HEK293 (cell line): Measurements from ENCODE around the gene PADI2.

ENCODE experiments used
- CTCF ChIA-PET: fragments of 350-600 bp; formaldehyde crosslinking; extraction: SDS; loops from one replicate; lab custom pipeline; 2021; ENCODE audit warnings: antibody characterized with exemption; lab: Yijun Ruan, JAX
- POLR2A ChIA-PET: fragments of 300-600 bp; formaldehyde crosslinking; extraction: SDS; loops from one replicate; lab custom pipeline; 2020; ENCODE audit warnings: antibody characterized with exemption, inconsistent platforms; lab: Yijun Ruan, JAX
- H3K27ac ChIP-seq: fragments of 200-500 bp; sonication (Bioruptor generic); 2 replicates; pipeline ENCODE4 v1.5.1; 2014; ENCODE audit warnings: low read depth, low read length, control low read depth, inconsistent platforms; ENCODE audit errors: extremely low read depth
- H3K36me3 ChIP-seq, 2 experiments: fragments of 200-500 bp in 1 of 2; sonication (Bioruptor generic) in 1 of 2; 1 replicate in 1 of 2; 2 replicates in 1 of 2; pipeline ENCODE4 v1.5.1; 2014 to 2017; ENCODE audit warnings: inconsistent platforms in 2 of 2, low read length in 2 of 2; ENCODE audit not compliant: control insufficient read depth in 2 of 2, insufficient read depth in 1 of 2
- H3K4me1 ChIP-seq: fragments of 200-500 bp; sonication (Bioruptor generic); 2 replicates; pipeline ENCODE4 v1.5.1; 2014; ENCODE audit warnings: mild to moderate bottlenecking, low read length, inconsistent platforms; ENCODE audit not compliant: control insufficient read depth, insufficient read depth
- H3K4me3 ChIP-seq: 2 replicates; pipeline ENCODE4 v1.5.1; 2011; ENCODE audit warnings: low read depth, mild to moderate bottlenecking, control low read depth, low read length, moderate library complexity
- H3K9me3 ChIP-seq: fragments of 200-500 bp; sonication (Bioruptor generic); 2 replicates; pipeline ENCODE4 v1.5.1; 2014; ENCODE audit warnings: low read depth, low read length, inconsistent platforms; ENCODE audit not compliant: control insufficient read depth, insufficient read depth
- ATF2 ChIP-seq: fragments of 450-650 bp; formaldehyde crosslinking; IDR thresholded peaks from 2 replicates; pipeline ENCODE4 v1.5.1; 2016; ENCODE audit warnings: missing biosample characterization, missing genetic modification characterization, low read depth
- CTCF ChIP-seq: fragments of 450-650 bp; formaldehyde crosslinking; IDR thresholded peaks from 2 replicates; pipeline ENCODE4 v1.5.1; 2016; ENCODE audit warnings: missing biosample characterization, missing genetic modification characterization
- EGR2 ChIP-seq: fragments of 450-650 bp; formaldehyde crosslinking; IDR thresholded peaks from 2 replicates; pipeline ENCODE4 v1.5.1; 2016; ENCODE audit warnings: low read depth, missing biosample characterization, missing genetic modification characterization
- GLIS1 ChIP-seq: fragments of 450-650 bp; formaldehyde crosslinking; IDR thresholded peaks from 2 replicates; pipeline ENCODE4 v1.5.1; 2016; ENCODE audit warnings: missing biosample characterization, missing genetic modification characterization
- GLIS2 ChIP-seq: fragments of 450-650 bp; formaldehyde crosslinking; IDR thresholded peaks from 2 replicates; pipeline ENCODE4 v1.5.1; 2016; ENCODE audit warnings: missing biosample characterization, missing genetic modification characterization
- KLF1 ChIP-seq: fragments of 450-650 bp; formaldehyde crosslinking; IDR thresholded peaks from 2 replicates; pipeline ENCODE4 v1.5.1; 2016; ENCODE audit warnings: missing biosample characterization, missing genetic modification characterization
- KLF17 ChIP-seq: fragments of 450-650 bp; formaldehyde crosslinking; IDR thresholded peaks from 2 replicates; pipeline ENCODE4 v1.5.1; 2016; ENCODE audit warnings: missing biosample characterization, missing genetic modification characterization
- KLF7 ChIP-seq: fragments of 450-650 bp; formaldehyde crosslinking; IDR thresholded peaks from 2 replicates; pipeline ENCODE4 v1.5.1; 2016; ENCODE audit warnings: missing biosample characterization, missing genetic modification characterization, borderline replicate concordance
- PATZ1 ChIP-seq: fragments of 450-650 bp; formaldehyde crosslinking; IDR thresholded peaks from 2 replicates; pipeline ENCODE4 v1.5.1; 2016; ENCODE audit warnings: missing biosample characterization, missing genetic modification characterization
- SP2 ChIP-seq: fragments of 450-650 bp; formaldehyde crosslinking; IDR thresholded peaks from 2 replicates; pipeline ENCODE4 v1.5.1; 2016; ENCODE audit warnings: missing biosample characterization, missing genetic modification characterization
- ZBTB48 ChIP-seq: fragments of 450-650 bp; formaldehyde crosslinking; IDR thresholded peaks from 2 replicates; pipeline ENCODE4 v1.5.1; 2016; ENCODE audit warnings: missing biosample characterization, missing genetic modification characterization
- ZFHX2 ChIP-seq: fragments of 450-650 bp; formaldehyde crosslinking; conservative IDR thresholded peaks from 2 replicates; pipeline ENCODE4 v1.5.1; 2016; ENCODE audit warnings: missing biosample characterization, missing genetic modification characterization
- ZFP41 ChIP-seq: fragments of 450-650 bp; formaldehyde crosslinking; IDR thresholded peaks from 2 replicates; pipeline ENCODE4 v1.5.1; 2016; ENCODE audit warnings: missing biosample characterization, missing genetic modification characterization, borderline replicate concordance
- ZIC2 ChIP-seq: fragments of 450-650 bp; formaldehyde crosslinking; IDR thresholded peaks from 2 replicates; pipeline ENCODE4 v1.5.1; 2016; ENCODE audit warnings: missing biosample characterization, missing genetic modification characterization
- ZNF10 ChIP-seq: fragments of 450-650 bp; formaldehyde crosslinking; IDR thresholded peaks from 2 replicates; pipeline ENCODE4 v1.5.1; 2017; ENCODE audit warnings: missing biosample characterization, missing genetic modification characterization
- ZNF157 ChIP-seq: fragments of 450-650 bp; formaldehyde crosslinking; IDR thresholded peaks from 2 replicates; pipeline ENCODE4 v1.5.1; 2016; ENCODE audit warnings: missing biosample characterization, missing genetic modification characterization
- ZNF175 ChIP-seq: fragments of 450-650 bp; formaldehyde crosslinking; IDR thresholded peaks from 2 replicates; pipeline ENCODE4 v1.5.1; 2016; ENCODE audit warnings: missing biosample characterization, missing genetic modification characterization
- ZNF19 ChIP-seq: fragments of 450-650 bp; formaldehyde crosslinking; IDR thresholded peaks from 2 replicates; pipeline ENCODE4; 2016; ENCODE audit warnings: missing biosample characterization, missing genetic modification characterization, low read depth
- ZNF24 ChIP-seq: fragments of 450-650 bp; formaldehyde crosslinking; IDR thresholded peaks from 2 replicates; pipeline ENCODE4 v1.5.1; 2016; ENCODE audit warnings: missing biosample characterization, missing genetic modification characterization
- ZNF274 ChIP-seq, 2 experiments: fragments of 200-500 bp in 1 of 2; fragments of 450-650 bp in 1 of 2; sonication (Bioruptor generic) in 1 of 2; formaldehyde crosslinking in 1 of 2; IDR thresholded peaks; 2 replicates each; pipeline versions ENCODE4 v1.5.1 to v1.6.1; 2014 to 2016; ENCODE audit warnings: borderline replicate concordance in 1 of 2, inconsistent platforms in 1 of 2, low read length in 1 of 2, missing biosample characterization in 1 of 2, missing genetic modification characterization in 1 of 2
- ZNF548 ChIP-seq: fragments of 450-650 bp; formaldehyde crosslinking; IDR thresholded peaks from 2 replicates; pipeline ENCODE4 v1.5.1; 2016; ENCODE audit warnings: missing biosample characterization, missing genetic modification characterization
- ZNF585B ChIP-seq: fragments of 450-650 bp; formaldehyde crosslinking; IDR thresholded peaks from 2 replicates; pipeline ENCODE4 v1.5.1; 2016; ENCODE audit warnings: missing biosample characterization, missing genetic modification characterization
- ZNF600 ChIP-seq: fragments of 450-650 bp; formaldehyde crosslinking; IDR thresholded peaks from 2 replicates; pipeline ENCODE4 v1.5.1; 2016; ENCODE audit warnings: missing biosample characterization, missing genetic modification characterization
- ZNF837 ChIP-seq: fragments of 450-650 bp; formaldehyde crosslinking; IDR thresholded peaks from 2 replicates; pipeline ENCODE4 v1.5.1; 2016; ENCODE audit warnings: missing biosample characterization, missing genetic modification characterization

Gene PADI2

GRCh38 chr1:17120962-17121837 lies 1.9 kb upstream of the PADI2 start (continued):
- no peak for TF ChIP-seq ZNF19
- peak; percentile 77 for TF ChIP-seq ZNF600 (tag by site-specific recombination)
- TF ChIP-seq ZNF837 (tag by site-specific recombination), result no peak
- TF ChIP-seq ZNF274 (IDR thresholded peaks at IDR 0.05; ENCODE audit: low read length), result no peak
- no peak for TF ChIP-seq ZNF274 (tag by site-specific recombination; IDR thresholded peaks at IDR 0.05; ENCODE audit: borderline replicate concordance)

GRCh38 chr1:17120481-17120877 lies 1.2 kb upstream of the PADI2 start:
- no peak overlapping the region for H3K4me3 ChIP-seq
- H3K9me3 ChIP-seq, result no peaks in the 10 kb centered on the region
- ChIA-PET POLR2A (interaction anchor here (0.6 to 0.8 kb wide), 4 partner anchors 119 to 207 kb away, joined by 3 read pairs; no protein-coding TSS in a partner anchor), CTCF (interaction anchor here (0.6 to 13.2 kb wide), 5 partner anchors 27 to 145 kb away, joined by 3 to 281 read pairs (median 6); no protein-coding TSS in a partner anchor)
- H3K36me3 ChIP-seq, result no peaks in the 10 kb centered on the region
- no peak for TF ChIP-seq KLF7 (tag by site-specific recombination)
- TF ChIP-seq ZFP41 (tag by site-specific recombination), result no peak
- H3K27ac ChIP-seq, result no peak overlapping the region
- peaks cover 17% of the 10 kb centered on the region for H3K4me1 ChIP-seq

- Histone ChIP-seq H3K36me3 (no peaks in the 10 kb centered on the region), H3K4me1 (peaks cover 17% of the 10 kb centered on the region), H3K27ac (no peak overlapping the region), H3K9me3 (no peaks in the 10 kb centered on the region), H3K4me3 (no peak overlapping the region)
- POLR2A ChIA-PET, result interaction anchor here (0.6 kb wide), 2 partner anchors 122 to 157 kb away, joined by 3 read pairs; no protein-coding TSS in a partner anchor
- CTCF ChIA-PET, result interaction anchor here (0.6 to 13.2 kb wide), 6 partner anchors 27 to 251 kb away, joined by 3 to 281 read pairs (median 4); no protein-coding TSS in a partner anchor
- 0 out of 2 replicates have a peak, but pooled peaks have one; percentile 28 for TF ChIP-seq PATZ1 (tag by site-specific recombination)
- peak; percentile 20; the same call in 1 of the 2 replicates for TF ChIP-seq GLIS1
- peak; percentile 33 for TF ChIP-seq SP2 (tag by site-specific recombination)
- peak; percentile 84 for TF ChIP-seq KLF17 (tag by site-specific recombination)
- TF ChIP-seq KLF1 (tag by site-specific recombination), result 0 out of 2 replicates have a peak, but pooled peaks have one; percentile 13
- TF ChIP-seq CTCF (tag by site-specific recombination), result peak; percentile 40; the same call in 1 of the 2 replicates
- TF ChIP-seq ZNF10, result peak; percentile 97
- no peak for TF ChIP-seq ATF2 (tag by site-specific recombination)
- TF ChIP-seq GLIS2 (tag by site-specific recombination), result peak; percentile 42
- TF ChIP-seq ZBTB48, result no peak
- TF ChIP-seq ZNF157 (tag by site-specific recombination), result no peak
- TF ChIP-seq ZFHX2 (tag by site-specific recombination), result peak; percentile 87
- 0 out of 2 replicates have a peak, but pooled peaks have one; percentile 35 for TF ChIP-seq ZIC2 (tag by site-specific recombination)
- TF ChIP-seq ZNF175 (tag by site-specific recombination), result no peak
- no peak for TF ChIP-seq ZNF585B (tag by site-specific recombination)
- peak; percentile 88 for TF ChIP-seq EGR2 (tag by site-specific recombination)
- no peak for TF ChIP-seq ZNF548 (tag by site-specific recombination)
- TF ChIP-seq ZNF24 (tag by site-specific recombination), result no peak
These were observed 676 bp upstream of the PADI2 start for GRCh38 chr1:17119773-17120480.
